Measurements from ENCODE around the gene TAC4.

The TAC4 gene

GRCh38 chr17:49848019-49848473 is at the start of gene TAC4:
Gene TAC4 (minus strand): TSS chr17:49848069. CDS start chr17:49848017, 52 bp downstream.
- DNase-seq: no peak

GRCh38 chr17:49896860-49897259 is 49.0 kb upstream of the TAC4 start:
- no peak for DNase-seq

DNA sequence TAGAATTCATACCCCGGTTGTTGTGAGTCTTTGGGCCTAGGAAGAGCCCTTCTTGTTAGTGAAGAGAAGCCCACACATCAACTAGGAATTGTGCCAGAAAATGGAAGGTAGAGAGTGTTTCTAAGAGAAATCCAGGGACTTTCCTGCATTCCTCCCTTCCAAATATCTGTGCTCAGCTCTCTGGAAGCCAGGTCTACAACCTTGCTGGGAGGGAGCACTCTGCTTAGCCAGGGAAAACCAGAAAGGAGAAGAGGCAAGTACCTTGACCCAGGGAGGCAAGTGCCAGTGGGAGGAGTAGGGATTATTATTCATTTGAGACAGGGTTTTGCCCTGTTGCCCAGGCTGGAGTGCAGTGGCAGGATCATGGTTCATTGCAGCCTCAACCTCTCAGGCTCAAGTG is 48.4 kb upstream of the TAC4 start:
- no peak for DNase-seq

- DNase-seq: no peak
Measured at GRCh38 chr17:49895812-49896211, 47.9 kb upstream of the TAC4 start.

DNA sequence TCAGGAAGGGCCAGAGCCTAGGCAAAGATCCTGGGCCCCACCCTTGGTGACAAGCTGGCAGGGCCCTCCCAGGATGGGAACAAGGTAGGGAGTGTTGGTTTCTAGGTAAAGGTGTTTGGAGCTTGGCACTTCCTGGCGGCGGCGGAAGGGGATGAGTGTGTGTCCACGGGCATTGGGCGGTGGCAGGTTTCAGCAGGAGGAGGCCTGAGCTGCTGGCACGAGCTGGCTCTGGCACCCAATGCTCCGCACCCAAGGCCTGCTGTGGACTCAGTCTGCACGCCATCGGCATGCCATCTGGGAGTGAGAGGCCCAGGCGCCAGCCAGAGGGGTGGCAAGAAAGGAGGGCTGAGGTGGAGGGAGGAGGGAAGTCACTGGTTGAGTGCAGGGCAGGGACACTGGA is 46.9 kb upstream of the TAC4 start:
- no peak for DNase-seq

DNA sequence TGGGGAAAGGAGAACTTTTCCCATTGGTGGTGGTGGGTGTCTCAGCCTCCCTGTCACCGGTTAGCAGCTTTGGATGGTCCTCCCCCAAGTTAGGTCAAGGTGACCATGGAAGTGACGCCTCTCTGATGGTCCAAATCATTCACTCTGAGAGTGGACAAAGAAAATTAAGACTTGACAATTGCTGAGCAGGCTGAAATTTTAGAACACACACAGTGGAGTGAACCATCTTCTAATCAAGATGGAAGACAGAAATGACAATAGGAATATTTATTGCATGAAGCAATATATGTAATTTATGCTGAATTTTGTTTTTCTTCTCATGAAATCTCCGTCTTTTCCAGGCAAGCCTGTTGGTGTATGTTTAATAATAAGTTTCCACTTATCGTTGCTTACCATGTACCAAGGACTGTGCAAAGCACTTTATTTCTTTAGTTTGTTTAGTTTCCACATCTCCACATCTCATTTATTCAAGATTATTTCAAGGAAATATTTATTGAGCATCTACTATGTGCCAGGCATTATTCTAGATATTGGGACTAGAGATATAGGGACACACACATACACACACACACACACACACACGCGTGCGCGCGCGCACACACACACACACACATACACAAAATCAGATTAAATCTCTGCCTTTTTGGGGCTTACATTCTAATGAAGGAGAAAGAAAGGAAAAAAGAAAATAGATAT is 44.0 kb upstream of the TAC4 start:
- DNase-seq: no peak

- no peak for DNase-seq
Measured at GRCh38 chr17:49891271-49891670, 43.4 kb upstream of the TAC4 start.

GRCh38 chr17:49890852-49891251 is 43.0 kb upstream of the TAC4 start:
- no peak for DNase-seq

GRCh38 chr17:49890077-49890821 is 42.4 kb upstream of the TAC4 start:
- DNase-seq: no peak

- no peak for DNase-seq
Measured at GRCh38 chr17:49889500-49889899, 41.6 kb upstream of the TAC4 start.

- no peak for DNase-seq
Measured at GRCh38 chr17:49887744-49888360, 40.0 kb upstream of the TAC4 start.

- no peak for DNase-seq
Measured at GRCh38 chr17:49887086-49887743, 39.3 kb upstream of the TAC4 start.

DNA sequence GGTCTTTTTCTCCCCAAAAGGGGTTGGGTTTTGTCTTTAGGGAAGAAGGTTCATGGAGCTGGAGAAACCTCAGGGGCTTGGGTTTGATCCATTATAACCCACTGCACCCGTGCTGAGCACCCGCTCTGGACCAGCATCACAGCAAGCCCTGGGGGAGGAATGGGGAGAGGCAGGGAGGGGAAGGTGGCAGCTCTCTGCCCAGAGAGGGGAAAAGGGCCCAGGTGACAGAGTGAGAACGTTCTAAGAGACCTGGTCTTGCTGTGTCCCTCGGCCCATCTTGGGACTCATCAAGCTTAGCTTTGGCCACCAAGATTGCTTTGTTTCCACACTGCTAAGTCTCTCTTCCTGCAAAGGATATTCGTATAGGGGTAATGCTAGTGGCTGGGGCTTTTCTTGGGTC is 38.2 kb upstream of the TAC4 start:
- DNase-seq: no peak

DNA sequence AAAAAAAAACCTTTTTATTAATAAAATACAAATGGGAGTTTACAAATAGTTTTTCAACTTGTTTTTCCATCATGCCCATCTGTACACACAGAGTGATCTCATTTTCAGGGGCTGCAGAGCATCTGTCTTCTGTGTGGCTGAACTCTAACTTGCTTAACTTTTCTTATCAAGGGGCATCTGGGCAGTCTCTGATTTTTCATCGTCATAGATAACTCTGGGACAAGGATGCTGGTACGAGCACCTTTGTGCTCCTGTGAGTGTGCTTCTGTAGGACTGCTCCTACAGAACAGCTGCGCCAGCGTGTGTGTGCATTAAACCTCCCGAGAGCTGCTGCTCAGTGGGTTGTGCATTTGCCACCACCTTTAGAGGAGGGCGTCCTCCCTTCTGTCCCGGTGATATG is 34.6 kb upstream of the TAC4 start:
- no peak for DNase-seq

- DNase-seq: no peak
Measured at GRCh38 chr17:49881054-49881402, 33.2 kb upstream of the TAC4 start.

DNA sequence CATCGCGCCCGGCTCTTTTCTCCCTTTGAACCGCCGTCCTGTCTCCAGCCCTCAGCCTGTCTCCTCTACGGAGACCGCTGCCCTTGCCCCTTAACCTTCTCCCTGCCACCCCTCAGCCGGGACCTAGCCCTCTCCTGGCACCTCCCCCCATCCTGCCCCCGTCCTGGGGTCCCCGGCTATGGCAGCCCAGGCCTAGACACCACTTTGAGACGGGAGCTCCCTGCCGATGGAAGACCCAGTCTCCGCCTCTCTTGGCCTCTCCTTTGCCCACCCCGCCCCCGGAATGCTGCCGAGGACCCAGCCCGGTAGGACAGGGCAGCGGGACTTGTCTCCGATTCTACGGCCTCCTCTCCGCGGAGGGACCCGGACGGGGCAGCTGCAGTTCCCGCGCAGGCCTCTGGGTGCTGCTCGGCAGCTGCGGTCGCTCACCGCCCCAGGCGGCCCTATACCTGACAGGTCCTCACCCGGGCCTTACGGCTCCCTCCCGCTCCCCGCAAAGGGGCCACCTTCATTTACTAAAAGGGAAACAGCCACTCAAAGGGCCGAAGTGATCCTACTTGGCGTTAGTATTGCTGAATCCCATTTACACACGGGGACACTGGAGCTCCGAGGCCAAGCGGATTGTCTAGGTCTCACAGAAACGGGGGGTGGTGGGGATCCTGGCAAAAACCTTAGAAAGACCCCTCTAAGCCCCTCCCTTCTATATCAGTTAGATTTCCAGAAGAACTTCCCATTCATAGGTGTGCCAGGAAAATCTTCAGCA is 32.6 kb upstream of the TAC4 start:
- DNase-seq: no peak

DNA sequence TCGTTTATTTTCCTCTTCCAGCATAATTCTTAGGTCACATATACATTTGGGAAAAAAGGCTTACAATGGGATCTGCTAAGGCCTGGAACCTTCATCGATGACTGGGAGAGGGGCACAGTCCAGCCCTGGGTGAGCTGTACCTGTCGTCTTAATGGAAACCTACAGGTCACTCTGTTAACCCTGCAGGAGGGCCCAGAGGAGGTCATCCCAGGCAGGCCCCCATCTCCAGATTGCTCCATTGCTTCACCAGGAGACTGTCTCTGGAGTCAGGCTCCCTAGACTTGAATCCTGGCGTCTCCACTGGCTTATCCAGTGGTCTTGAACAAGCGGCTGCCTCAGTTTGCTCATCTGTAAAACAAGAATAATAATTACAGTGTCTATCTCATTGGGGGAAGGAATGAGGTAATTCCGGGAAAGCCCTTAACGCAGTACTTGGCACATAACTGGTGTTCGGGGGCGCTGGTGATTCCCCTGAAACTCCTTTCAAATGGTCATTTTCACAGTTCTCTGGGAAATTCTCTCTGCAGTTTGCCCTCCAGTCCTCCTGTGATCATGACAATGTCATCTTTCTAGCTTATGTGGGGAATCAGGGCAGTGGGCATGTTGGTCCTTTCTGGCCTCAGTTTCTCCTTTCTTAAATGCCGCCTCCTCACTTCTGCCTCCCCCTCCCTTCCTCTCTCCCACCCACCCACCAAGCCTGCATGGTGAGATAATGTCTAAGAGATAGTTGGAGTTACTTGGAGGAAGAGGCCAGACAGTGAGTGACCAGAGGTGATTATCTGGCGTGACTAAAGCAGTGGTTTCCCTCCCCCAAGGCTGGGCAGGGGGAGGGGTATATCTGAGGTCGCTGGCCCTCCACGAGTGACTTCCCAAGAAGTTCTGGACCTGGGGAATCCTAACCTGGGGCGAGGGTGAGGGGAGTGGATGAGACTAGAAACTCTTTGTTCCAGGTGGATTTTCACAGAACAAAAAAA is 31.3 kb upstream of the TAC4 start:
- DNase-seq: no peak

GRCh38 chr17:49875685-49876084 is 27.8 kb upstream of the TAC4 start:
- DNase-seq: no peak

- DNase-seq: no peak
Measured at GRCh38 chr17:49874911-49875310, 27.0 kb upstream of the TAC4 start.

DNA sequence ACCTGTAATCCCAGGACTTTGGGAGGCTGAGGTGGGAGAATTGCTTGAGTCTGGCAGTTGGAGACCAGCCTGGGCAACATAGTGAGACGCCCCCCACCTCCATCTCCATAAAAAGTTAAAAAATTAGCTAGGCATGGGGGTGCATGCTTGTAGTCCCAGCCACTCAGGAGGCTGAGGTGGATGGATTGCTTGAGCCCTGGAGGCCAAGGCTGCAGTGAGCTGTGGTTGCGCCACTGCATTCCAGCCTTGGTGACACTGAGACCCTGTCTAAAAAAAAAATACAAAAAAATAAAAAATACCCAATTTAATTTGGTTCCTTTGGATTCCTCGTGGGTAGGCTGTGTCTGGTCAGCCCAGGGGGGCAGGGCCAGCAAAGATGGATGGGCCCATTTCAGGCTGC is 26.1 kb upstream of the TAC4 start:
- DNase-seq: no peak

DNA sequence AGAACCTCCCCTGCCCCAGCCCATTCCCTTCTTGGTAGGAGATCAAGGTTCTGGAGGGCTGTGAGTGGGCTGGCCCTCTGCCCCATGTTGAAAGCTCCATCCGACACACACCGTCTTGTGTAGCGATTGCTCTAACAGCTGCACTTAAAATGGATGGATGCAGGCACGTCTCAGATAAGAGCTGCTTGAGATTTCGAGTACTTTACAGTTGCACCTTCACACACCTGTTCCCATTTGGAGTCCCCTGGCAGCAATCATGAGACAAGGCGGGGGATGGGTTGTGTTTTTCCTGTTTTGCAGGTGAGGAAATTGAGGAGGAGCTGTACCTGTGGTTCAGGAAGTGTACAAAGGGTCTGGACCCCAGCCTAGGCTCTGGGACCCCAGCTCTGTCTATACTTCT is 25.6 kb upstream of the TAC4 start:
- DNase-seq: no peak
